Inflammatory macrophage (primary cell): ENCODE measurements around the gene ARL9.

ENCODE experiments used
- DNase-seq, 2 donors: peaks; one replicate each; pipeline ENCODE4 v3.0.0-alpha.2; 2020 to 2022
- total RNA-seq, 18 experiments: gene quantifications; one replicate each; lab custom pipeline; 2026; ENCODE audit warnings: mixed read lengths in 6 of 18, inconsistent platforms in 2 of 18; lab: John Stamatoyannopoulos, UW

Gene ARL9, protein sequence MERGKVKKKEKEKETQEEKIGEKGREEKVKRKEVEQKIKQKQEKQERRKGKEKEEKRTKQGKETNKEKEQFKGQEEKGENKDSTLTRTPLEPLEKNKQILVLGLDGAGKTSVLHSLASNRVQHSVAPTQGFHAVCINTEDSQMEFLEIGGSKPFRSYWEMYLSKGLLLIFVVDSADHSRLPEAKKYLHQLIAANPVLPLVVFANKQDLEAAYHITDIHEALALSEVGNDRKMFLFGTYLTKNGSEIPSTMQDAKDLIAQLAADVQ
- total RNA-seq, result 0 to 0.37 (median 0.06) reads per million in 18 experiments

DNA sequence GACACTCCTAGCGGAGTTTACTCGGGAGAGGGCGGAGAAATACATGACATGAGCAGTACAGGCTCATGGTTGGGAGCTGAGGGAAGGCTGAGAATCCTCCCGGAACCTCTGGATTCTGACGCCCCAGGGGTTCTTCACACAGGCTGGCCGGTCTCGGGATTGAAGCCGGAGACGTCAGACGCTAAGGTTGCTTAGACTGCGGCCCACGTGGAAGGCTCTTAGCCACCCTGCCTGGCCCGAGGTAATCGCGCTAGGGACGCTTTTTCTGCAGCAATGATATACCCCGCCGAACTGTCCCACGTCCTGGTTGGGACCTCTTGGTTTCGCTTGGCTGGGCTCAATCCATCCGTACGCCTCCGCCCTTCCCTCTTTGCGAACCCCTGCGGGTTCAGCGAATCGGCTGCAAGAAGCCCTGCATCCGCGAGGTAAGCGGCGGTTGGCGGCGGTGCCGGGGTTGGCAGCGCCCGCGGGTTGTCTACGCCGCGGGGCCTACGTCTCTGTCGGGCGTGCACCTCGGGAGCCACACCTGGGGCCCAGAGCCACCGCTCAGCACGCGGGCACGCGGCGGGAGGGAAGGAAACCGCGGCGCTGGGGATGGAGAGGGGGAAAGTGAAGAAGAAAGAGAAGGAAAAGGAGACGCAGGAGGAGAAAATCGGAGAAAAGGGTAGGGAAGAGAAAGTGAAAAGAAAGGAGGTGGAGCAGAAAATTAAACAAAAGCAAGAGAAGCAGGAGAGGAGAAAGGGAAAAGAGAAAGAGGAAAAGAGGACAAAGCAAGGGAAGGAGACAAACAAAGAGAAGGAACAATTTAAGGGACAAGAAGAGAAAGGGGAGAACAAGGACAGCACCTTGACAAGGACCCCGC lies at the start of gene ARL9:
TSS of gene ARL9 (plus strand) at position 523 of the 862 bp plus-strand sequence. CDS start at position 595, 72 bp downstream.
- DNase-seq, result peak; percentile 38 to 49

DNA sequence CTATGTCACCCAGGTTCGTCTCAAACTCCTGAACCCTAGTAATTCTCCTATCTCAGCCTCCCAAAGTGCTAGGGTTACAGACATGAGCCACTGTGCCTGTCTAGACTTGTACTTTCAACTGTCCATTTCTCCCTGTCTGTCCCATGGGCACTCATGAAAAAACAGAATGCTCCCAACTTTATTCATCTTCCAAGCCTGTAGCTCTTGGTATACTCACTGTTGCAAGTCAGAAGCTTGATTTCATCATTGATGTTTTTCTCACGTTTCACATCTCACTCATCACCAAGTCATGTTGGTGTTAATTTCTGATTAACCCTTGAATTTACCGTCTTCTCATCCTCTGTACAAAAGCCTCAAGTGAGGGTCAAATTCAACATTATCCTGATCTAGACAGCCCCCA lies 45.5 kb upstream of the ARL9 start:
- no peak for DNase-seq

GRCh38 chr4:56462157-56462556 lies 43.4 kb upstream of the ARL9 start:
- no peak for DNase-seq

DNA sequence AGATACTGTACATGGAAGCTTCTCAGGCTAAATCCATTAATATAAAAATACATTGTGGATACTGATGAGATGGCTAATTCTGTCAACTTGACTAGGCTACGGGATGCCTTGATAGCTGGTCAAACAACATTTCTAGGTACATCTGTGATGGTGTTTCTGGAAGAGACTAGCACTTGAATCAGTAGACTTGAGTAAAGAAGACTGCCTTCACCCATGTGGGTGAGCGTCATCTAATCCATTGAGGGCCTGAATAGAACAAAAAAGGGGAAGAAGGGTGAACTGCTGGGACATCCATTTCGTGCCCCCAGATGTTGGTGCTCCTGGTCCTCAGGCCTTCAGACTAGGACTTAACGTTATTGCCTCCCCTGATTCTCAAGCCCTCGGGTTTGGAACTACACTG lies 41.9 kb upstream of the ARL9 start:
- no peak for DNase-seq

DNA sequence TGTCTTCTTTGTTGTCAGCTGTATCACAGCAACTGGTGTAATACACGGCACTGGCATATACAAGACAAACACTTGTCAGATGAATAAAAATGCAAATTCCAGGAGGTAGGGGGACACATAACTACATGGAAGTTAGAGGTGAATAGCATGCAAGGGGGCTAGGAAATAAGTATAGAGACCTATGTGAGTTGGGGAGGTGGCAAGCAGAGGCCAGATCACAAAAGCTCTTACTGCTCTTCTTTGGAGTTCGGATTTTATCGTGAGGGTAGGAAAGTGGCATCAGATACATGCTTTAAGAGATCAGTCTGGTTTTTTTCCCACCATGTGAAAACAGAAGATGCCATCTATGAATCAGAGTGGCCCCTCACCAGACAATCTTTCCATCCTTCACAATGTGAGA lies 41.0 kb upstream of the ARL9 start:
- DNase-seq, result no peak

DNA sequence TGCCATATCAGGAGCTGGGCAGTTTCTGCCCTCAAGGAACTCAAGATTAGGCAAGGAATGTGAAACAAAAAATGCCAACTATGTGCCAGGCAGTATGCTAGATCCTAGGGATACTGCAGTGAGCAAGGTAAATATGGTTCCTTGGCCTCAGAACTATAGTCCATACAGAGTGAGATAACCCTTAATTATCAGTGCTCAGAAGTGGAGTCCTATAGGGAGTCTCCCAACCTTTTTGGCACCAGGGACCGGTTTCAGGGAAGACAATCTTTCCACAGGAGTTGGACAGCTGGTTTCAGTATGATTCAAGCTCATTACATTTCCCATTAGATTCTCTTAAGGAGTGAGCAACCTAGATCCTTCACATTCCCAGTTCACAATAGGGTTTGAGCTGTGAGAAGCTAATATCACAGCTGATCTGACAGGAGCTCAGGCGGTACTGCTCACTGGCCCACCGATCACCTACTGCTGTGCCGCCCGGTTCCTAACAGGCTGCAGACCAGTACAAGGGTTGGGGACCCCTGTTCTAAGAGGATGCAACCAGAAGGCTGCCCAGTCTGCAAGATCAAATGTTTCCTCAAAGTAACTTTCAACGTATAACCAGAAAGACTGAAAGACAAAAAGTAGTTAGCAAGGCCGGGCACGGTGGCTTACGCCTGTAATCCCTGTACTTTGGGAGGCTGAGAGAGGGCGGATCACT lies 39.8 kb upstream of the ARL9 start:
- DNase-seq, result no peak

DNA sequence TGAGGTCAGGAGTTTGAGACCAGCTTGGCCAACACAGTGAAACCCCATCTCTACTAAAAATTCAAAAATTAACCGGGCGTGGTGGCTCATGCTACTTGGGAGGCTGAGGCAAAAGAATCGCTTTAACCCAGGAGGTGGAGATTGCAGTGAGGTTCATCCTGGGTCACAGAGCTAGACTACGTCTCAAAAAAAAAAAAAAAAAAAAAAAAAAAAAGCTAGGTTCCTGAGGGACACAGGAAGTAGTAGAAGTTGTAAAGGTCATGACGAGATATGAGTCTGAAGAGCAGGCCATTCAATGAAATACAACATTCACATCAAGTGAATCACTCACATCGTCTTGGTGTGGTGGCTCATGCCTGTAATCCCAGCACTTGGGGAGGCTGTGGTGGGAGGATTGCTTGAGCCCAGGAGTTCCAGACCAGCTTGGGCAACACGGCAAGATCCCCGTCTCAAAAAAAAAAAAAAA lies 39.3 kb upstream of the ARL9 start:
- peak; percentile 7 to 34 for DNase-seq

DNA sequence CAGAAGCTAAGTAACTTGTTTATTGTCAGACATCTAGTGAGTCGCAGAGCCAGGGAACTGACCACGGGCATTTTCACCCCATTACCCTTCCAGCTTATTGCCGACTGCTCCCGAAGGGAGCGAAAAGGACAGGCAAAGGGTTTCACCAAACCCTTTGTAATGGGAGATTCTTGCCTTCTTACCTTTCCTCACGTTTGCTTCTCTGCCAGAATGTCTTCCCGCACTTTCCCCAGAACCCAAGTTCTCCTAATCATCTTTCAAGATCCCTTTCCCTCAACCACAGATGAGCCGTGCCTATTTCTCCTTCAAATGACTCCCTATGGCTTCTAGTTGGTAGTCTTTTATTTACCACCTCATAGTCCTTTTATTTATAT lies 38.7 kb upstream of the ARL9 start:
- peak; percentile 1 to 4 for DNase-seq

DNA sequence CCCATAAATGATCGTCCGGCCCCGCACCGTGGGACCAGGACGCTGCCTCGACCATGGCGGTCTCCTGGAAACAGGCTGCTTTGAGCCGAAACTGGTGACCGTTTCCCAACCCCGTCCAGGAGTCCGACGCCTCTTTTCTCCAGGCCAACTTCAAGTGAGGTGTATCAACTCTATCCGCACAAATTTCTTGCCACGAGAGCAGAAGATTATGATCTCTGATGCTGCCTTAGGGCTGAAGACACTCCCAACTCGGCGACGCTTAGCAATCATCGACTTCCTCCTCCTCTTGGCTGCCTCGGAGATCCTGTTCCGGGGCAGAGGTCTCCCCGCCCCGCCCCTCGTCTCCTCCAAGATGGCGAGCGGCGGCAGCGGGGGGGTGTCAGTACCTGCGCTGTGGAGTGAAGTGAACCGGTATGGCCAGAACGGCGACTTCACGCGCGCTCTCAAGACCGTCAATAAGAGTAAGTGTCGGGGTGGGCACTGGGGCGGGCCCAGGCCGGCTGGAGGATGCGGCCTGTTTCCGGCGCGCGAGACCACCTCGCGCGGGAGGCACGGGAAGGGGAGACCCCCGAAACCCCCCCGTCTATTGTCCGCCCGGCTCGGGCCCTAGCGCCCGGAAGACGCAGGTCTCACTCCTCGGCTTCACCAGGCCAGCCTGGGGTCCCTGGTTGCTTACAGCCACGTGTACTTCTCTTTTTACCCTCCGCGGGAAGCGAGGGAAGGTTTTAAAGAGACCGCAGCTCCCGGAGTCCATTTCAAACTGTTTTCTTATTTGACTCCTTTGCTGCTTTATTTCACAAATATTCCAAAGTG lies 38.1 kb upstream of the ARL9 start, which contains the start of gene SRP72:
TSS of gene SRP72 (plus strand) at position 334 of the 813 bp plus-strand sequence. CDS start at position 353, 19 bp downstream.
- DNase-seq, result peak; percentile 82 to 88

- DNase-seq, result no peak
Measured at GRCh38 chr4:56468097-56468422, 37.5 kb upstream of the ARL9 start.

GRCh38 chr4:56469489-56470210 lies 35.9 kb upstream of the ARL9 start:
- no peak for DNase-seq

GRCh38 chr4:56475917-56476316 lies 29.7 kb upstream of the ARL9 start:
- no peak for DNase-seq

DNA sequence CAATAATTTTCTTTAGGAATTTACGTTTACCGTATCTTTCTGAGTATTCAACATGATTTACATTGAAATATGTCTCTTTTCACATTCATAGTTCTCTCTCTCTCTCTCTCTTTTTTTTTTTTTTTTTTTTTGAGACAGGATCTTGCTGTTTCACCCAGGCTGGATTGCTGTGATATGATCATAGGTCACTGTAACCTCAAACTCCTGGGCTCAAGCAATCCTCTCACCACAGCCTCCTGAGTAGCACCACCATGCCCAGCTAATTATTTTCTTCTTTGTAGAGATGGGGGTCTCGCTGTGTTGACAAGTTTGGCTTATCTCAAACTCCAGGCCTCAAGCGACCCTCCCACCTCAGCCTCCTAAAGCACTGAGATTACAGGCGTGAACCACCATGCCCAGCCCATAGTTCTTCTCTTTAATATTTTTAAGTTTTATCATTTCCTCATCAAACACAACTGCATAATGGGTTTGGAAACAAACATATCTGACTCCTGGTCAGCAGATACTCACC lies 28.3 kb upstream of the ARL9 start:
- DNase-seq, result no peak

GRCh38 chr4:56480691-56481090 lies 24.9 kb upstream of the ARL9 start:
- no peak for DNase-seq

GRCh38 chr4:56496241-56496640 lies 9.3 kb upstream of the ARL9 start:
- DNase-seq, result no peak

- no peak for DNase-seq
Measured at GRCh38 chr4:56511098-56511497, 5.5 kb downstream of the ARL9 start.

DNA sequence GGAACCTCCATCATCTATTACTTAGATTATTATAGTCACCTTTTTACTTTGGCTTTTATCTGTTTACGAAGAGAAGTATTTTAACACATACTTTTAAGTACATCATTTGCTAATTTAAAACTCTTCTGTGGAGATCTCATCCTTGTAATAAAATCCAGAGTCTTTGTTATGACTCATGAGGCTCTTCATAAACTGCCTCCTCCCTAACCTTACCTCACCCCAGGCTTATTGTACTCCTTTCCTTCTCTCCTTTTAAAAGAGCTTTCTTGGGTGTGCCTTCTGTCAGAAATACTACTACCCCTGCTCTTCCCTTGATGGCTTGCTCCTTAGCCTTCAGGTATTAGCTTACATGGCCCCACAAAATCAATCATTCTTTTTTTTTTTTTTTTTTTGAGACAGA lies 6.6 kb downstream of the ARL9 start:
- DNase-seq, result no peak

GRCh38 chr4:56513517-56513916 lies 7.9 kb downstream of the ARL9 start:
- no peak for DNase-seq

- DNase-seq, result peak; percentile 59 to 66
Measured at GRCh38 chr4:56530269-56531148, 24.9 kb downstream of the ARL9 start.

DNA sequence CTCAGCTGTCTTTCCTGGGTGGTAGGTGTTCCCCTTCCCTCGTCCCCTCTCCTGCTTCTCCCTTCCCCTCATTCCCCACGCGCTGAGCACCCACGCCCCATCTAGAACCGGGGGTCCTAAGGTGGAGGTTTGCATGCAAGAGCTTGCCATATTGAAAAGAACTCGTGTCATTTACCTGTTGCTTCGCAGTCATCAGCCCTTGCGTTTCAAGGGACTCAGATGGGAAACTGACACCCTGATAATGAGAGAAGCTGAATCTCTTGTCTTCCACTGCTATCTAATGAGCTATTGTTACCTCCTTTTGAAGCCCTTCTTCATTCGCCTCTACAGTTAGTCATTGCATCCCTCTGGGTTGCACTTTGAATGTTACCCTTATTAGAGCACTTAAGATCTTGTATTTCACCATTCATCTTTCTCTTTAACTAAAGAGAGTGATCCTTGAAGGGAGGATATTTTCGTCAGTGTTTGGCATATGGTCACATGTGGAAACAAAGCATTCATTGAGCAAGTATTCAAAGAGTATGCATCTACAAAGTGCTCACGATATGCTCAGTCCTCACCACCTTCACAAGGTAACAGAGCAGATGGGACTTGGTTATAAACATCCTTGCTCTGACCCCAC lies 25.7 kb downstream of the ARL9 start:
- DNase-seq, result no peak
